ENCODE data around the gene CFAP54.

- TF ChIP-seq POLR2AphosphoS5 (IDR thresholded peaks at IDR 0.05; ENCODE audit: low read depth, low read length) (no peak), POLR2A (IDR thresholded peaks at IDR 0.05; ENCODE audit: low read depth, low read length) (no peak), TAF1 (IDR thresholded peaks at IDR 0.05; ENCODE audit: borderline replicate concordance, low read depth, low read length) (no peak)
Measured at GRCh38 chr12:96698965-96699364, 209.6 kb downstream of the CFAP54 start.
